ENCODE data around the gene FOXP1. TPM values are rescaled to one million over a fixed set of nuclear protein-coding genes. Genes with fewer than 3 reads are reported as not detected.

Gene FOXP1
- total and polyA plus RNA-seq, 4 donors = 4.9 to 35.4 (median 32.0) TPM

GRCh38 chr3:70982700-70983140, 600.8 kb downstream of the FOXP1 start:
- H3K9ac ChIP-seq (ENCODE audit: low read depth in 1 of 2, low read length in 2 of 2) = no peak overlapping the region
- H3K9me3 ChIP-seq (ENCODE audit: control insufficient read depth in 4 of 4, low read length in 3 of 4) = no peaks in the 10 kb centered on the region
- peak overlapping the region; percentile 2 to 60 for H3K27ac ChIP-seq (ENCODE audit: low read depth in 1 of 2, low read length in 2 of 2)
- no peak for DNase-seq (ENCODE audit: low spot score)
- WGBS = 80% methylated on average over 6 of the region's 6 CpGs
- H3K4me1 ChIP-seq (ENCODE audit: control insufficient read depth in 4 of 4, insufficient read depth in 4 of 4, low read length in 3 of 4) = no peaks in the 10 kb centered on the region
- peaks cover 2 to 34% (median 26%) of the 10 kb centered on the region in 4 donors for H3K36me3 ChIP-seq (ENCODE audit: control insufficient read depth in 4 of 4, insufficient read depth in 3 of 4, low read depth in 1 of 4, low read length in 3 of 4)
- TF ChIP-seq TAF1 (conservative IDR thresholded peaks at IDR 0.05) (no peak), FOXA2 (IDR thresholded peaks at IDR 0.05) (no peak), FOXA1 (IDR thresholded peaks at IDR 0.05) (no peak), HNF4A (conservative IDR thresholded peaks at IDR 0.05) (no peak), HNF4G (IDR thresholded peaks at IDR 0.05) (no peak), SP1 (IDR thresholded peaks at IDR 0.05) (no peak), RXRA (IDR thresholded peaks at IDR 0.05) (no peak), REST (IDR thresholded peaks at IDR 0.05) (no peak), EGR1 (IDR thresholded peaks at IDR 0.05; ENCODE audit: low read depth in 2 of 2) (no peak), JUND (IDR thresholded peaks at IDR 0.05) (no peak), MAX (IDR thresholded peaks at IDR 0.05) (no peak), NR2F2 (IDR thresholded peaks at IDR 0.05) (no peak), YY1 (IDR thresholded peaks at IDR 0.05) (no peak), GABPA (IDR thresholded peaks at IDR 0.05 in 1 of 2, conservative IDR thresholded peaks at IDR 0.05 in 1 of 2) (no peak)
- TF ChIP-seq, protein P1, sequence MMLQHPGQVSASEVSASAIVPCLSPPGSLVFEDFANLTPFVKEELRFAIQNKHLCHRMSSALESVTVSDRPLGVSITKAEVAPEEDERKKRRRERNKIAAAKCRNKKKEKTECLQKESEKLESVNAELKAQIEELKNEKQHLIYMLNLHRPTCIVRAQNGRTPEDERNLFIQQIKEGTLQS (IDR thresholded peaks at IDR 0.05) = no peak
- TF ChIP-seq, protein P2, sequence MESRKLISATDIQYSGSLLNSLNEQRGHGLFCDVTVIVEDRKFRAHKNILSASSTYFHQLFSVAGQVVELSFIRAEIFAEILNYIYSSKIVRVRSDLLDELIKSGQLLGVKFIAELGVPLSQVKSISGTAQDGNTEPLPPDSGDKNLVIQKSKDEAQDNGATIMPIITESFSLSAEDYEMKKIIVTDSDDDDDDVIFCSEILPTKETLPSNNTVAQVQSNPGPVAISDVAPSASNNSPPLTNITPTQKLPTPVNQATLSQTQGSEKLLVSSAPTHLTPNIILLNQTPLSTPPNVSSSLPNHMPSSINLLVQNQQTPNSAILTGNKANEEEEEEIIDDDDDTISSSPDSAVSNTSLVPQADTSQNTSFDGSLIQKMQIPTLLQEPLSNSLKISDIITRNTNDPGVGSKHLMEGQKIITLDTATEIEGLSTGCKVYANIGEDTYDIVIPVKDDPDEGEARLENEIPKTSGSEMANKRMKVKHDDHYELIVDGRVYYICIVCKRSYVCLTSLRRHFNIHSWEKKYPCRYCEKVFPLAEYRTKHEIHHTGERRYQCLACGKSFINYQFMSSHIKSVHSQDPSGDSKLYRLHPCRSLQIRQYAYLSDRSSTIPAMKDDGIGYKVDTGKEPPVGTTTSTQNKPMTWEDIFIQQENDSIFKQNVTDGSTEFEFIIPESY (IDR thresholded peaks at IDR 0.05) = no peak
- H3K4me3 ChIP-seq (ENCODE audit: low read depth in 1 of 3, low read length in 3 of 3) = no peak overlapping the region
- H3K27me3 ChIP-seq (ENCODE audit: control insufficient read depth in 4 of 4, insufficient read depth in 4 of 4, low read length in 3 of 4) = no peaks in the 10 kb centered on the region

- TF ChIP-seq RAD21 (IDR thresholded peaks at IDR 0.05) (no peak), REST (IDR thresholded peaks at IDR 0.05) (no peak), TAF1 (conservative IDR thresholded peaks at IDR 0.05) (no peak), NR2F2 (IDR thresholded peaks at IDR 0.05) (no peak), EGR1 (IDR thresholded peaks at IDR 0.05; ENCODE audit: low read depth in 2 of 2) (no peak), CTCF (IDR thresholded peaks at IDR 0.05; ENCODE audit: low read depth, low read length, missing input control) (no peak)
- TF ChIP-seq, protein P1 (IDR thresholded peaks at IDR 0.05) = no peak
- Histone ChIP-seq H3K4me1 (ENCODE audit: control insufficient read depth in 4 of 4, insufficient read depth in 4 of 4, low read length in 3 of 4) (no peaks in the 10 kb centered on the region), H3K9me3 (ENCODE audit: control insufficient read depth in 4 of 4, low read length in 3 of 4) (no peaks in the 10 kb centered on the region), H3K27me3 (ENCODE audit: control insufficient read depth in 4 of 4, insufficient read depth in 4 of 4, low read length in 3 of 4) (no peaks in the 10 kb centered on the region), H3K4me3 (ENCODE audit: low read depth in 1 of 3, low read length in 3 of 3) (no peak overlapping the region), H3K9ac (ENCODE audit: low read depth in 1 of 2, low read length in 2 of 2) (no peak overlapping the region), H3K27ac (ENCODE audit: low read depth in 1 of 2, low read length in 2 of 2) (peak overlapping the region; percentile 19 to 37), H3K36me3 (ENCODE audit: control insufficient read depth in 4 of 4, insufficient read depth in 3 of 4, low read depth in 1 of 4, low read length in 3 of 4) (peaks cover 0 to 34% (median 26%) of the 10 kb centered on the region in 4 donors)
- DNase-seq (ENCODE audit: low spot score) = no peak
- WGBS = 87% methylated on average over 1 of the region's 1 CpG
These were observed 601.2 kb downstream of the FOXP1 start for GRCh38 chr3:70982284-70982683.
